ENCODE measurements around the gene RFX8. TPM values are rescaled to one million over a fixed set of nuclear protein-coding genes. Genes with fewer than 3 reads are reported as not detected.

RFX8 gene
- polyA plus RNA-seq, 2 of the 4 experiments (the other 2 are of a cell fraction): not detected

- Histone ChIP-seq H3K9me3 (no peaks in the 10 kb centered on the region), H3K4me3 (no peak overlapping the region), H3K27ac (no peak overlapping the region), H3K4me1 (no peaks in the 10 kb centered on the region), H3K4me2 (no peak overlapping the region)
- CTCF ChIA-PET: interaction anchor here (1.1 to 1.5 kb wide), 3 partner anchors 14 to 399 kb away, joined by 3 to 6 read pairs (median 6); no protein-coding TSS in a partner anchor
- TF ChIP-seq SMC3 (IDR thresholded peaks at IDR 0.05) (no peak), USF2 (IDR thresholded peaks at IDR 0.05) (no peak), CBX8 (IDR thresholded peaks at IDR 0.05) (no peak), ATOH8 (CRISPR knock-in tag; IDR thresholded peaks at IDR 0.05; ENCODE audit: low read depth) (no peak), KDM1A (IDR thresholded peaks at IDR 0.05; ENCODE audit: low read depth) (no peak), RNF2 (IDR thresholded peaks at IDR 0.05; ENCODE audit: borderline replicate concordance, low read depth) (no peak), KDM5A (IDR thresholded peaks at IDR 0.05) (no peak), RAD21 (conservative IDR thresholded peaks at IDR 0.05 in 1 of 2, IDR thresholded peaks at IDR 0.05 in 1 of 2) (no peak), FOSL2 (IDR thresholded peaks at IDR 0.05) (no peak), FOSL2 (CRISPR knock-in tag; IDR thresholded peaks at IDR 0.05) (no peak), CHD2 (IDR thresholded peaks at IDR 0.05; ENCODE audit: low read length, partially characterized antibody) (no peak), EHMT2 (IDR thresholded peaks at IDR 0.05; ENCODE audit: low read depth) (no peak), HMGXB4 (CRISPR knock-in tag; IDR thresholded peaks at IDR 0.05; ENCODE audit: borderline replicate concordance) (no peak), POLR2AphosphoS2 (conservative IDR thresholded peaks at IDR 0.05; ENCODE audit: low read length) (no peak), MAX (IDR thresholded peaks at IDR 0.05) (no peak), BCL3 (IDR thresholded peaks at IDR 0.05) (no peak), ELK1 (IDR thresholded peaks at IDR 0.05; ENCODE audit: low read depth, low read length) (no peak), PBX3 (IDR thresholded peaks at IDR 0.05) (no peak), SREBF2 (IDR thresholded peaks at IDR 0.05) (no peak)
- ATAC-seq: no peak
- no peak for FAIRE-seq
- DNase-seq (ENCODE audit: low read depth in 1 of 2, low spot score in 1 of 2): no peak
- 81% methylated on average over 20 of the region's 20 CpGs for WGBS (ENCODE audit: missing lambda C conversion rate)
- POLR2A ChIA-PET: no interaction called here
Observed at GRCh38 chr2:101432411-101433181, 42.3 kb downstream of the RFX8 start.
